HCT116 (cell line): ENCODE measurements around the gene TES. TPM values are rescaled to one million over a fixed set of nuclear protein-coding genes. Genes with fewer than 3 reads are reported as not detected.

ENCODE experiments used
- ATAC-seq: fragments of 200-7000 bp; cut with Tn5 transposase; 2 replicates; pipeline ENCODE4 v1.9.1; 2020; ENCODE audit warnings: mild to moderate bottlenecking, moderate library complexity
- BruUV-seq: library from RNA; stranded (reverse); fragments of 400-500 nt; replicated peaks from 2 replicates; lab custom pipeline; 2021; lab: Mats Ljungman, UMichigan
- CTCF ChIA-PET: fragments of 300-600 bp; sonication (Branson Sonifier 250); formaldehyde crosslinking; loops from one replicate; lab custom pipeline; 2021; ENCODE audit warnings: antibody characterized with exemption; lab: Charles Lee
- POLR2A ChIA-PET: fragments of 300-600, 350-600 bp; sonication (Branson Sonifier 250); formaldehyde crosslinking; loops from one replicate; lab custom pipeline; 2021; ENCODE audit warnings: antibody characterized with exemption; lab: Charles Lee
- RAD21 ChIA-PET, 2 experiments: fragments of 300-600 bp; sonication (Branson Sonifier 250); formaldehyde crosslinking; loops; one replicate each; lab custom pipeline; 2023; ENCODE audit warnings: low total read pairs in 2 of 2; ENCODE audit not compliant: uncharacterized antibody in 2 of 2, unreplicated experiment in 2 of 2, low non-redundant PET in 1 of 2; lab: Charles Lee
- DNase-seq: peaks from one replicate; pipeline ENCODE4 v3.0.0-alpha.2; 2010; ENCODE audit warnings: low read depth, low spot score
- H2AFZ ChIP-seq: fragments of 200-600 bp; shearing (Covaris generic), sonication (generic); 2 replicates; pipeline ENCODE4 v1.6.1; 2017; ENCODE audit warnings: low read depth, mixed run types, mixed read lengths, antibody characterized with exemption, low read length; ENCODE audit not compliant: poor library complexity, severe bottlenecking
- H3K27ac ChIP-seq: 2 replicates; pipeline ENCODE4 v1.5.1; 2012; ENCODE audit warnings: low read depth, low read length
- H3K27me3 ChIP-seq: fragments of 200-600 bp; sonication (generic); 2 replicates; pipeline ENCODE4 v1.6.1; 2016; ENCODE audit warnings: mixed run types, low read length, mixed read lengths; ENCODE audit not compliant: insufficient read depth
- H3K36me3 ChIP-seq, 2 experiments: fragments of 200-500 bp in 1 of 2; fragments of 200-600 bp in 1 of 2; sonication (Bioruptor generic) in 1 of 2; sonication (generic) in 1 of 2; 2 replicates each; pipeline versions ENCODE4 v1.5.1 to v1.6.1; 2014 to 2016; ENCODE audit warnings: low read length in 2 of 2, inconsistent platforms in 1 of 2, mixed read lengths in 1 of 2, mixed run types in 1 of 2; ENCODE audit not compliant: insufficient read depth in 2 of 2, control insufficient read depth in 1 of 2
- H3K4me1 ChIP-seq, 2 experiments: fragments of 200-600 bp in 1 of 2; sonication (generic) in 1 of 2; 2 replicates each; pipeline versions ENCODE4 v1.5.1 to v1.6.1; 2012 to 2017; ENCODE audit warnings: low read length in 2 of 2, inconsistent platforms in 1 of 2, mild to moderate bottlenecking in 1 of 2, mixed read lengths in 1 of 2, mixed run types in 1 of 2, moderate library complexity in 1 of 2; ENCODE audit not compliant: insufficient read depth in 2 of 2, control insufficient read depth in 1 of 2
- H3K4me2 ChIP-seq: fragments of 200-600 bp; sonication (generic); 2 replicates; pipeline ENCODE4 v1.6.1; 2017; ENCODE audit warnings: mixed run types, low read length, mixed read lengths
- H3K4me3 ChIP-seq, 2 experiments: fragments of 200-600 bp in 1 of 2; sonication (generic) in 1 of 2; replicated peaks in 1 of 2; 2 replicates each; pipeline ENCODE4 v1.5.1; 2011 to 2016; ENCODE audit warnings: low read length in 2 of 2, control low read depth in 1 of 2, low read depth in 1 of 2, mild to moderate bottlenecking in 1 of 2, mixed read lengths in 1 of 2, mixed run types in 1 of 2
- H3K79me2 ChIP-seq: fragments of 200-600 bp; sonication (generic); 2 replicates; pipeline ENCODE4 v1.6.1; 2017; ENCODE audit warnings: mild to moderate bottlenecking, mixed run types, low read length, moderate library complexity, mixed read lengths; ENCODE audit not compliant: insufficient read depth
- H3K9ac ChIP-seq: fragments of 200-600 bp; sonication (generic); 2 replicates; pipeline ENCODE4 v1.6.1; 2016; ENCODE audit warnings: low read length, mixed read lengths
- H3K9me2 ChIP-seq: fragments of 200-600 bp; sonication (generic), shearing (Covaris generic); 2 replicates; pipeline ENCODE4 v1.6.1; 2017; ENCODE audit warnings: mixed run types, mild to moderate bottlenecking, moderate library complexity; ENCODE audit not compliant: insufficient read depth
- H3K9me3 ChIP-seq, 2 experiments: fragments of 200-500 bp in 1 of 2; fragments of 200-600 bp in 1 of 2; sonication (Bioruptor generic) in 1 of 2; sonication (generic) in 1 of 2; 2 replicates each; pipeline ENCODE4 v1.6.1; 2014 to 2017; ENCODE audit warnings: low read length in 2 of 2, mixed read lengths in 2 of 2, inconsistent platforms in 1 of 2, low read depth in 1 of 2, mild to moderate bottlenecking in 1 of 2, mixed run types in 1 of 2, moderate library complexity in 1 of 2; ENCODE audit not compliant: control insufficient read depth in 1 of 2, insufficient read depth in 1 of 2
- H4K20me1 ChIP-seq: fragments of 200-600 bp; sonication (generic), shearing (Covaris generic); 2 replicates; pipeline ENCODE4 v1.6.1; 2017; ENCODE audit warnings: mixed run types, mild to moderate bottlenecking, moderate library complexity; ENCODE audit not compliant: insufficient read depth
- ATF3 ChIP-seq: IDR thresholded peaks from 2 replicates; pipeline ENCODE4 v1.6.1; 2012
- CBX3 ChIP-seq: IDR thresholded peaks from 2 replicates; pipeline ENCODE4 v1.6.1; 2012; ENCODE audit warnings: low read depth
- CEBPB ChIP-seq: IDR thresholded peaks from 2 replicates; pipeline ENCODE4 v1.6.1; 2012; ENCODE audit warnings: low read depth
- CTCF ChIP-seq, 3 experiments: fragments of 200-600 bp in 1 of 3; sonication (generic) in 1 of 3; IDR thresholded peaks in 2 of 3; conservative IDR thresholded peaks in 1 of 3; 2 replicates each; pipeline ENCODE4 v1.5.1; 2012 to 2017; ENCODE audit warnings: low read depth in 2 of 3, low read length in 2 of 3, antibody characterized with exemption in 1 of 3, borderline replicate concordance in 1 of 3, control low read depth in 1 of 3, mild to moderate bottlenecking in 1 of 3, mixed read lengths in 1 of 3, mixed run types in 1 of 3, moderate library complexity in 1 of 3; ENCODE audit not compliant: insufficient read depth in 1 of 3
- FOSL1 ChIP-seq: IDR thresholded peaks from 2 replicates; pipeline ENCODE4 v1.6.1; 2012; ENCODE audit warnings: low read depth
- JUND ChIP-seq: IDR thresholded peaks from 2 replicates; pipeline ENCODE4 v1.6.1; 2012
- MAX ChIP-seq: IDR thresholded peaks from 2 replicates; pipeline ENCODE4 v1.6.1; 2012
- POLR2A ChIP-seq: IDR thresholded peaks from 2 replicates; pipeline ENCODE4 v1.7.0; 2011; ENCODE audit warnings: borderline replicate concordance; ENCODE audit not compliant: insufficient read depth, insufficient read length; ENCODE audit errors: extremely low read depth
- POLR2AphosphoS5 ChIP-seq: IDR thresholded peaks from 2 replicates; pipeline ENCODE4 v1.6.1; 2011; ENCODE audit warnings: mild to moderate bottlenecking, low read depth, low read length, moderate library complexity
- RAD21 ChIP-seq: IDR thresholded peaks from 2 replicates; pipeline ENCODE4 v1.6.1; 2012; ENCODE audit warnings: low read depth, mild to moderate bottlenecking
- SP1 ChIP-seq: IDR thresholded peaks from 2 replicates; pipeline ENCODE4 v1.6.1; 2012; ENCODE audit warnings: low read depth
- SRF ChIP-seq: IDR thresholded peaks from 2 replicates; pipeline ENCODE4 v1.6.1; 2012; ENCODE audit warnings: low read depth
- TCF7L2 ChIP-seq: IDR thresholded peaks from 2 replicates; pipeline ENCODE4 v1.7.0; 2011; ENCODE audit warnings: borderline replicate concordance, inconsistent platforms; ENCODE audit not compliant: insufficient read depth, insufficient read length; ENCODE audit errors: extremely low read depth
- ZFX ChIP-seq: fragments of 450-650 bp; IDR thresholded peaks from 2 replicates; pipeline ENCODE4 v1.6.1; 2017
- ZNF274 ChIP-seq: fragments of 200-500 bp; sonication (Bioruptor generic); IDR thresholded peaks from 2 replicates; pipeline ENCODE4 v1.6.1; 2014; ENCODE audit warnings: mild to moderate bottlenecking, low read depth, low read length, inconsistent platforms
- intact Hi-C: fragments of 100-400 bp; cut with micrococcal nuclease; formaldehyde crosslinking; loops from 2 replicates; pipeline ENCODE4 v1.10.0; 2022
- total RNA-seq: library from RNA; stranded (reverse); gene quantifications from one replicate; pipeline ENCODE4 v1.2.1, GENCODE V29; 2021; ENCODE audit not compliant: unreplicated experiment
- TF ChIP-seq, protein P1 (sequence below): IDR thresholded peaks from 2 replicates; pipeline ENCODE4 v1.6.1; 2011; ENCODE audit warnings: mild to moderate bottlenecking, low read length, moderate library complexity; ENCODE audit not compliant: insufficient replicate concordance; ENCODE audit errors: extremely low read depth

TES gene
- total RNA-seq, 1 experiment from 2014 or later, result 129 TPM

- TF ChIP-seq CTCF (IDR thresholded peaks at IDR 0.05 in 2 of 3, conservative IDR thresholded peaks at IDR 0.05 in 1 of 3; ENCODE audit: borderline replicate concordance in 1 of 3, insufficient read depth in 1 of 3, low read depth in 2 of 3, low read length in 2 of 3) (no peak), POLR2A (no peak)
- TF ChIP-seq, all 23 proteins: peak for 0
Observed at GRCh38 chr7:116169060-116169459, 41.3 kb upstream of the TES start (continued).

- Histone ChIP-seq H2AFZ (no peak overlapping the region), H3K27me3 (no peaks in the 10 kb centered on the region), H3K27ac (no peak overlapping the region), H4K20me1 (no peaks in the 10 kb centered on the region), H3K4me2 (no peak overlapping the region), H3K36me3 (no peaks in the 10 kb centered on the region), H3K79me2 (no peaks in the 10 kb centered on the region), H3K9me2 (no peaks in the 10 kb centered on the region), H3K4me1 (peaks cover 3 to 5% of the 10 kb centered on the region in 2 experiments; a peak in 1 of 4 replicates), H3K4me3 (no peak overlapping the region), H3K9me3 (no peaks in the 10 kb centered on the region), H3K9ac (no peak overlapping the region)
- no peak for ATAC-seq
- intact Hi-C loops, result loop anchor here (5.0 to 10.0 kb wide), 3 partner anchors 505 to 1502 kb away; partner anchors contain the start of gene MET
- CTCF ChIA-PET, result no interaction called here
- BruUV-seq, result no TSS peak
- RAD21 ChIA-PET, result no interaction called here
- no peak for DNase-seq
- TF ChIP-seq, protein P1, sequence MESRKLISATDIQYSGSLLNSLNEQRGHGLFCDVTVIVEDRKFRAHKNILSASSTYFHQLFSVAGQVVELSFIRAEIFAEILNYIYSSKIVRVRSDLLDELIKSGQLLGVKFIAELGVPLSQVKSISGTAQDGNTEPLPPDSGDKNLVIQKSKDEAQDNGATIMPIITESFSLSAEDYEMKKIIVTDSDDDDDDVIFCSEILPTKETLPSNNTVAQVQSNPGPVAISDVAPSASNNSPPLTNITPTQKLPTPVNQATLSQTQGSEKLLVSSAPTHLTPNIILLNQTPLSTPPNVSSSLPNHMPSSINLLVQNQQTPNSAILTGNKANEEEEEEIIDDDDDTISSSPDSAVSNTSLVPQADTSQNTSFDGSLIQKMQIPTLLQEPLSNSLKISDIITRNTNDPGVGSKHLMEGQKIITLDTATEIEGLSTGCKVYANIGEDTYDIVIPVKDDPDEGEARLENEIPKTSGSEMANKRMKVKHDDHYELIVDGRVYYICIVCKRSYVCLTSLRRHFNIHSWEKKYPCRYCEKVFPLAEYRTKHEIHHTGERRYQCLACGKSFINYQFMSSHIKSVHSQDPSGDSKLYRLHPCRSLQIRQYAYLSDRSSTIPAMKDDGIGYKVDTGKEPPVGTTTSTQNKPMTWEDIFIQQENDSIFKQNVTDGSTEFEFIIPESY, result no peak
- TF ChIP-seq TCF7L2 (no peak), JUND (no peak), CBX3 (no peak), ZFX (no peak), CEBPB (no peak), RAD21 (no peak), ZNF274 (no peak), SP1 (no peak), POLR2A (no peak), FOSL1 (no peak), CTCF (IDR thresholded peaks at IDR 0.05 in 2 of 3, conservative IDR thresholded peaks at IDR 0.05 in 1 of 3; ENCODE audit: borderline replicate concordance in 1 of 3, insufficient read depth in 1 of 3, low read depth in 2 of 3, low read length in 2 of 3) (no peak), MAX (no peak), POLR2AphosphoS5 (no peak), ATF3 (no peak), SRF (no peak)
- POLR2A ChIA-PET, result no interaction called here
Observed at GRCh38 chr7:116170180-116170579, 40.2 kb upstream of the TES start.
